ENCODE data around the gene TSPAN3.

TSPAN3 gene

GRCh38 chr15:77025083-77025901, 45.6 kb downstream of the TSPAN3 start:
- DNase-seq (ENCODE audit: insufficient read length) (peak; percentile 12), FAIRE-seq (no peak)
- TF ChIP-seq POLR2A (IDR thresholded peaks at IDR 0.05; ENCODE audit: low read depth, low read length) (no peak), TAF1 (IDR thresholded peaks at IDR 0.05; ENCODE audit: borderline replicate concordance, low read depth, low read length) (no peak)

- peak; percentile 84 for DNase-seq (ENCODE audit: insufficient read length)
- no peak for TF ChIP-seq TAF1 (IDR thresholded peaks at IDR 0.05; ENCODE audit: borderline replicate concordance, low read depth, low read length)
- no peak for TF ChIP-seq POLR2A (IDR thresholded peaks at IDR 0.05; ENCODE audit: low read depth, low read length)
- TF ChIP-seq POLR2AphosphoS5 (IDR thresholded peaks at IDR 0.05; ENCODE audit: low read depth, low read length) = no peak
- FAIRE-seq = peak; percentile 86
Observed at GRCh38 chr15:77024273-77025082, 46.4 kb downstream of the TSPAN3 start.

GRCh38 chr15:77023576-77024272, 47.2 kb downstream of the TSPAN3 start:
- DNase-seq (ENCODE audit: insufficient read length) = no peak
- FAIRE-seq = no peak
- TF ChIP-seq POLR2AphosphoS5 (IDR thresholded peaks at IDR 0.05; ENCODE audit: low read depth, low read length) = no peak
- no peak for TF ChIP-seq POLR2A (IDR thresholded peaks at IDR 0.05; ENCODE audit: low read depth, low read length)
- no peak for TF ChIP-seq TAF1 (IDR thresholded peaks at IDR 0.05; ENCODE audit: borderline replicate concordance, low read depth, low read length)

GRCh38 chr15:77022646-77023575, 48.0 kb downstream of the TSPAN3 start:
- TF ChIP-seq TAF1 (IDR thresholded peaks at IDR 0.05; ENCODE audit: borderline replicate concordance, low read depth, low read length) = no peak
- TF ChIP-seq POLR2AphosphoS5 (IDR thresholded peaks at IDR 0.05; ENCODE audit: low read depth, low read length) = no peak
- TF ChIP-seq POLR2A (IDR thresholded peaks at IDR 0.05; ENCODE audit: low read depth, low read length) = no peak
- no peak for DNase-seq (ENCODE audit: insufficient read length)
- no peak for FAIRE-seq

GRCh38 chr15:77021803-77022381, 49.0 kb downstream of the TSPAN3 start:
- TF ChIP-seq TAF1 (IDR thresholded peaks at IDR 0.05; ENCODE audit: borderline replicate concordance, low read depth, low read length) = 0 out of 2 replicates have a peak, but pooled peaks have one; percentile 16
- TF ChIP-seq POLR2A (IDR thresholded peaks at IDR 0.05; ENCODE audit: low read depth, low read length) = no peak
- FAIRE-seq (peak; percentile 75), DNase-seq (ENCODE audit: insufficient read length) (peak; percentile 9)

- no peak for FAIRE-seq
Observed at GRCh38 chr15:77021088-77021481, 49.8 kb downstream of the TSPAN3 start.

GRCh38 chr15:77020348-77021087, 50.4 kb downstream of the TSPAN3 start:
- FAIRE-seq = no peak
- DNase-seq (ENCODE audit: insufficient read length) = no peak
- TF ChIP-seq POLR2A (IDR thresholded peaks at IDR 0.05; ENCODE audit: low read depth, low read length) = no peak
- TF ChIP-seq POLR2AphosphoS5 (IDR thresholded peaks at IDR 0.05; ENCODE audit: low read depth, low read length) = no peak
- TF ChIP-seq TAF1 (IDR thresholded peaks at IDR 0.05; ENCODE audit: borderline replicate concordance, low read depth, low read length) = no peak

More at GRCh38 chr15:77021088-77021481, 49.8 kb downstream of the TSPAN3 start:
- no peak for DNase-seq (ENCODE audit: insufficient read length)
- no peak for TF ChIP-seq TAF1 (IDR thresholded peaks at IDR 0.05; ENCODE audit: borderline replicate concordance, low read depth, low read length)
- TF ChIP-seq POLR2AphosphoS5 (IDR thresholded peaks at IDR 0.05; ENCODE audit: low read depth, low read length) = no peak
- no peak for TF ChIP-seq POLR2A (IDR thresholded peaks at IDR 0.05; ENCODE audit: low read depth, low read length)

- peak; percentile 74 for FAIRE-seq
- TF ChIP-seq POLR2AphosphoS5 (IDR thresholded peaks at IDR 0.05; ENCODE audit: low read depth, low read length) (no peak), TAF1 (IDR thresholded peaks at IDR 0.05; ENCODE audit: borderline replicate concordance, low read depth, low read length) (no peak), POLR2A (IDR thresholded peaks at IDR 0.05; ENCODE audit: low read depth, low read length) (no peak)
- DNase-seq (ENCODE audit: insufficient read length) = no peak
Observed at GRCh38 chr15:77019521-77020331, 51.2 kb downstream of the TSPAN3 start.

All from GM12892 (cell line).